ENCODE data around the gene GTPBP1. TPM values are rescaled to one million over a fixed set of nuclear protein-coding genes. Genes with fewer than 3 reads are reported as not detected.
A peak's percentile ranks its signal among the peaks of the same experiment; 100 is the strongest.

Gene GTPBP1
- total RNA-seq, 1 donor from 2014 or later, result 44.5 TPM

- Mint-ChIP-seq H3K36me3 (ENCODE audit: low read depth, unreplicated experiment) (peaks cover 38% of the 10 kb centered on the region), H3K4me3 (ENCODE audit: unreplicated experiment) (no peak overlapping the region), H3K27ac (ENCODE audit: unreplicated experiment) (no peak overlapping the region)
These were observed 29.4 kb downstream of the GTPBP1 start for GRCh38 chr22:38735126-38735464.

GRCh38 chr22:38735465-38736256, 29.9 kb downstream of the GTPBP1 start:
- TF ChIP-seq CTCF (IDR thresholded peaks at IDR 0.05; ENCODE audit: unreplicated experiment), result no peak
- peaks cover 9% of the 10 kb centered on the region for H3K27me3 Mint-ChIP-seq (ENCODE audit: unreplicated experiment)
- no peak overlapping the region for H3K4me3 Mint-ChIP-seq (ENCODE audit: unreplicated experiment)
- peaks cover 34% of the 10 kb centered on the region for H3K36me3 Mint-ChIP-seq (ENCODE audit: low read depth, unreplicated experiment)
- no peak overlapping the region for H3K27ac Mint-ChIP-seq (ENCODE audit: unreplicated experiment)
- H3K9me3 Mint-ChIP-seq (ENCODE audit: unreplicated experiment), result no peaks in the 10 kb centered on the region
- peaks cover 17% of the 10 kb centered on the region for H3K4me1 Mint-ChIP-seq (ENCODE audit: unreplicated experiment)
- DNase-seq (ENCODE audit: low spot score), result no peak

More at GRCh38 chr22:38735126-38735464, 29.4 kb downstream of the GTPBP1 start:
- Mint-ChIP-seq H3K9me3 (ENCODE audit: unreplicated experiment) (no peaks in the 10 kb centered on the region), H3K4me1 (ENCODE audit: unreplicated experiment) (peaks cover 17% of the 10 kb centered on the region), H3K27me3 (ENCODE audit: unreplicated experiment) (peaks cover 7% of the 10 kb centered on the region)
- DNase-seq (ENCODE audit: low spot score), result no peak
- no peak for TF ChIP-seq CTCF (IDR thresholded peaks at IDR 0.05; ENCODE audit: unreplicated experiment)

GRCh38 chr22:38736257-38736570, 30.5 kb downstream of the GTPBP1 start:
- Mint-ChIP-seq H3K36me3 (ENCODE audit: low read depth, unreplicated experiment) (peaks cover 35% of the 10 kb centered on the region), H3K27ac (ENCODE audit: unreplicated experiment) (no peak overlapping the region), H3K4me3 (ENCODE audit: unreplicated experiment) (no peak overlapping the region), H3K27me3 (ENCODE audit: unreplicated experiment) (peaks cover 9% of the 10 kb centered on the region), H3K9me3 (ENCODE audit: unreplicated experiment) (no peaks in the 10 kb centered on the region), H3K4me1 (ENCODE audit: unreplicated experiment) (peaks cover 17% of the 10 kb centered on the region)
- TF ChIP-seq CTCF (IDR thresholded peaks at IDR 0.05; ENCODE audit: unreplicated experiment), result no peak
- no peak for DNase-seq (ENCODE audit: low spot score)

GRCh38 chr22:38737302-38738060, 31.7 kb downstream of the GTPBP1 start:
- Mint-ChIP-seq H3K36me3 (ENCODE audit: low read depth, unreplicated experiment) (peaks cover 40% of the 10 kb centered on the region), H3K27ac (ENCODE audit: unreplicated experiment) (peak overlapping the region; percentile 48), H3K4me1 (ENCODE audit: unreplicated experiment) (peaks cover 17% of the 10 kb centered on the region), H3K4me3 (ENCODE audit: unreplicated experiment) (peak overlapping the region; percentile 69), H3K27me3 (ENCODE audit: unreplicated experiment) (peaks cover 9% of the 10 kb centered on the region), H3K9me3 (ENCODE audit: unreplicated experiment) (no peaks in the 10 kb centered on the region)
- TF ChIP-seq CTCF (IDR thresholded peaks at IDR 0.05; ENCODE audit: unreplicated experiment), result no peak
- no peak for DNase-seq (ENCODE audit: low spot score)

All from endothelial cell (in vitro differentiated cells).